Mesendoderm (in vitro differentiated cells): Measurements from ENCODE around the gene GOLGA8N.
"Not testable (repeated sequence)": the region's sequence is repeated elsewhere in the genome, so short reads cannot be mapped to it uniquely, and the experiment has no call there.

Experiments used
- DNase-seq: peaks from one replicate; pipeline ENCODE4 v3.0.0; 2013
- H2AK5ac ChIP-seq: 2 replicates; pipeline ENCODE4 v1.6.1; 2013; ENCODE audit warnings: low read length, inconsistent platforms
- H2BK120ac ChIP-seq: 2 replicates; pipeline ENCODE4 v1.6.1; 2013; ENCODE audit warnings: low read depth, mild to moderate bottlenecking, low read length, moderate library complexity, mixed read lengths
- H2BK15ac ChIP-seq: replicated peaks from 2 replicates; pipeline ENCODE4 v1.6.1; 2013; ENCODE audit warnings: low read depth, mild to moderate bottlenecking, moderate library complexity
- H2BK5ac ChIP-seq: 2 replicates; pipeline ENCODE4 v1.6.1; 2013; ENCODE audit warnings: low read length, inconsistent platforms
- H3K18ac ChIP-seq: 2 replicates; pipeline ENCODE4 v1.6.1; 2013; ENCODE audit warnings: mild to moderate bottlenecking, low read length, mixed read lengths
- H3K23ac ChIP-seq: one replicate; pipeline ENCODE4 v1.6.1; 2013; ENCODE audit warnings: low read length
- H3K27ac ChIP-seq: 2 replicates; pipeline ENCODE4 v1.5.1; 2013; ENCODE audit warnings: low read depth, mild to moderate bottlenecking, inconsistent platforms, low read length, moderate library complexity
- H3K27me3 ChIP-seq: 2 replicates; pipeline ENCODE4 v1.6.1; 2013; ENCODE audit warnings: low read length, control low read depth, mild to moderate bottlenecking, inconsistent platforms; ENCODE audit not compliant: insufficient read depth, poor library complexity
- H3K36me3 ChIP-seq: 2 replicates; pipeline ENCODE4 v1.6.1; 2013; ENCODE audit warnings: low read length, inconsistent platforms; ENCODE audit not compliant: control insufficient read depth, insufficient read depth
- H3K4ac ChIP-seq: one replicate; pipeline ENCODE4 v1.6.1; 2013; ENCODE audit warnings: low read depth, mild to moderate bottlenecking, low read length, moderate library complexity
- H3K4me1 ChIP-seq: 2 replicates; pipeline ENCODE4 v1.6.1; 2013; ENCODE audit warnings: low read depth, low read length, inconsistent platforms; ENCODE audit not compliant: control insufficient read depth
- H3K4me2 ChIP-seq: 2 replicates; pipeline ENCODE4 v1.6.1; 2013; ENCODE audit warnings: low read length
- H3K4me3 ChIP-seq: 2 replicates; pipeline ENCODE4 v1.5.1; 2013; ENCODE audit warnings: mild to moderate bottlenecking, low read length
- H3K56ac ChIP-seq: one replicate; pipeline ENCODE4 v1.6.1; 2013; ENCODE audit warnings: low read length
- H3K79me1 ChIP-seq: 2 replicates; pipeline ENCODE4 v1.6.1; 2013; ENCODE audit warnings: low read length, inconsistent platforms
- H3K79me2 ChIP-seq: 2 replicates; pipeline ENCODE4 v1.6.1; 2013; ENCODE audit warnings: mild to moderate bottlenecking, low read length; ENCODE audit not compliant: control insufficient read depth, insufficient read depth
- H3K9ac ChIP-seq: 2 replicates; pipeline ENCODE4 v1.6.1; 2013; ENCODE audit warnings: low read length, inconsistent platforms
- H4K5ac ChIP-seq: one replicate; pipeline ENCODE4 v1.6.1; 2013; ENCODE audit warnings: low read length
- H4K8ac ChIP-seq: one replicate; pipeline ENCODE4 v1.6.1; 2013; ENCODE audit warnings: low read depth, mild to moderate bottlenecking, control low read depth, low read length, moderate library complexity
- WGBS: extraction: QIAGEN DNeasy Blood & Tissue Kit; methylation state at CpG from one replicate; pipeline ENCODE4 v1.1.7; 2013; ENCODE audit warnings: low lambda C conversion rate, missing lambda C conversion rate; ENCODE audit not compliant: insufficient coverage; ENCODE audit errors: extremely low coverage; 5-methylcytosine and 5-hydroxymethylcytosine counted together

The GOLGA8N gene

GRCh38 chr15:32578482-32578881, 14.8 kb upstream of the GOLGA8N start:
- not testable (repeated sequence) for DNase-seq, H3K23ac ChIP-seq, H3K9ac ChIP-seq, H3K4ac ChIP-seq, H2BK120ac ChIP-seq, H3K4me2 ChIP-seq, H2BK15ac ChIP-seq, H3K4me1 ChIP-seq, H3K79me1 ChIP-seq, H3K36me3 ChIP-seq, H3K27ac ChIP-seq, H2AK5ac ChIP-seq, H2BK5ac ChIP-seq, H3K27me3 ChIP-seq, H4K8ac ChIP-seq, H4K5ac ChIP-seq, H3K4me3 ChIP-seq, H3K18ac ChIP-seq, H3K79me2 ChIP-seq, H3K56ac ChIP-seq
- no CpG with 5 or more reads among the region's 4 CpGs for WGBS

DNA sequence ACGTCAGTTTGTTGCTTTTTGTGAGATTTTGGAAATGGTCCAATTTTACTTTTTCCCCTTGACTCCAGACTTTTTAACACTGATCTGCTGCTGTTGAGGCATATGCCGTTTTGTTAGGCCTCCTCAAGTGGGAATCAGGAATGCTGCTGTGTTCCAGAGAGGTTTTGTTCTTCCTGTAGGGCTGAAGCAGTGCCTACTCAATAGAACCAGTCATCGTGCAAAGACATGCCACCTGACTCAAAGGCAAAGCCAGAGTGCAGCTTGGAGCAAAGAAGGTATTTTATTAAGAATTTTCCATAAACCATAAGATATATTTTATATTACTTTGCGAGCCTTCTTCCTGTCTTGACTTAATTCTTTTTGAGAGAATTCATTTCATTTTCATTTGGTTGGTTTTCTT, 7.4 kb upstream of the GOLGA8N start:
- not testable (repeated sequence) for H2BK120ac ChIP-seq, H3K4ac ChIP-seq, H2BK15ac ChIP-seq, H3K4me1 ChIP-seq, H2AK5ac ChIP-seq, H3K4me3 ChIP-seq, H4K8ac ChIP-seq, H3K79me1 ChIP-seq, H3K27ac ChIP-seq, H3K27me3 ChIP-seq, H3K9ac ChIP-seq, H4K5ac ChIP-seq, H3K79me2 ChIP-seq, H3K23ac ChIP-seq, H3K56ac ChIP-seq, H3K36me3 ChIP-seq, H3K18ac ChIP-seq, H2BK5ac ChIP-seq, DNase-seq, H3K4me2 ChIP-seq
- WGBS = no CpG with 5 or more reads among the region's 4 CpGs

- not testable (repeated sequence) for H2BK15ac ChIP-seq, H2AK5ac ChIP-seq, H3K4me3 ChIP-seq, H3K23ac ChIP-seq, H3K79me1 ChIP-seq, H3K18ac ChIP-seq, DNase-seq, H3K36me3 ChIP-seq, H3K56ac ChIP-seq, H3K4me1 ChIP-seq, H2BK5ac ChIP-seq, H3K27me3 ChIP-seq, H2BK120ac ChIP-seq, H3K27ac ChIP-seq, H4K8ac ChIP-seq, H3K4ac ChIP-seq, H3K79me2 ChIP-seq, H4K5ac ChIP-seq, H3K9ac ChIP-seq, H3K4me2 ChIP-seq
- no CpG with 5 or more reads among the region's 2 CpGs for WGBS
Measured at GRCh38 chr15:32609518-32609917, 16.3 kb downstream of the GOLGA8N start.

- H3K27ac ChIP-seq, H2AK5ac ChIP-seq, H4K8ac ChIP-seq, H3K4me3 ChIP-seq, H3K18ac ChIP-seq, H3K4ac ChIP-seq, H3K9ac ChIP-seq, H3K4me2 ChIP-seq, H2BK15ac ChIP-seq, H3K79me2 ChIP-seq, H3K27me3 ChIP-seq, H3K56ac ChIP-seq, H2BK120ac ChIP-seq, H3K23ac ChIP-seq, H3K4me1 ChIP-seq, H3K36me3 ChIP-seq, H2BK5ac ChIP-seq, H3K79me1 ChIP-seq, H4K5ac ChIP-seq: not testable (repeated sequence)
- WGBS = no CpG with 5 or more reads among the region's 3 CpGs
- DNase-seq = peak; percentile 43
Measured at GRCh38 chr15:32610719-32611118, 17.5 kb downstream of the GOLGA8N start.

- H3K27me3 ChIP-seq, H3K4me1 ChIP-seq, H2BK15ac ChIP-seq, H2BK120ac ChIP-seq, H2AK5ac ChIP-seq, H3K79me1 ChIP-seq, H3K4me3 ChIP-seq, H2BK5ac ChIP-seq, H3K36me3 ChIP-seq, H4K5ac ChIP-seq, DNase-seq, H3K4me2 ChIP-seq, H3K4ac ChIP-seq, H3K23ac ChIP-seq: not testable (repeated sequence)
- no CpG with 5 or more reads among the region's 16 CpGs for WGBS
- peak overlapping the region; percentile 68 for H3K18ac ChIP-seq
- H3K79me2 ChIP-seq = peaks cover 19% of the 10 kb centered on the region
- peak overlapping the region; percentile 77 for H3K27ac ChIP-seq
- peak overlapping the region; percentile 76 for H4K8ac ChIP-seq
- H3K56ac ChIP-seq = peak overlapping the region; percentile 83
- peak overlapping the region; percentile 52 for H3K9ac ChIP-seq
Measured at GRCh38 chr15:32614712-32615050, 21.4 kb downstream of the GOLGA8N start.

DNA sequence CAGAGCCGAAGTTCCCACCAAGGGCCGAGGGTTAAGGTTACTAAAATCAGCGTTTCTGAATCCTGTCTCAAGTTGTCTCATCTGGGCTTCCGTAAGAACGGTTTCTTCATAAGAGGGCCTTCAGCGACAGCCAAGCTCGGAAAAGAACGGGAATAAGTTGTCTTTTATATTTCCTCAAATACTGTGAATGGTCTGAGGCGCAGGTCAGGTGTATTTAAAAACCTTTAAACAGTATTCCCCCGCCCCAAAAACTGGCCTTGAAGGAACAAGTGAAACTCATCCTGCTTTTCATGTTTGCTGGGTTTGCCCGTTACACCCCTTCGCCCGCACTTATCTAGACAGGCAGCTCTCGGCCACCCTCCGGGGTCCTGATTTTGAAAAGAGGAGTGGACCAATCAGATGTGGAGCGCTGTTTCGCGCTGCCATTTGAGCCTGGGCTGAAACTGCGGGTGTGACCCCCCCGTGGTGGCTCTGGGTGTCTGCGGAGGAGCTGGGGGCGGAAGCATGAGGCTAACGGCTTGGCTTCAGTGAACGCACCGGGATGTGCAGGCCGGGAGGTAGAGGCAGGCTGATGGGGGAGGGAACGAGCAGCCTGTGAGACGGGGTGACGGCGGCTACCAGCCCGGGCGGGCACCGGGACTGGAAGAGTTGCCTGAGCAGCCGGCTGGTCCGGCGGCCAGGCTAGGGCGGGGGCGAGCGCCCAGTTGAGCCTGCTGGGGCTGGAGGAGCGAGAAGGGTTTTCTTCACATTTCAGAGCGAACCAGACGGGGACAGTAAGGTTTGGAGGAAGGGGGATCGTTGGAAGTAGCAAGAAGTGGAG, 22.0 kb downstream of the GOLGA8N start, which contains the start of gene ARHGAP11A:
ARHGAP11A (plus strand) TSS at position 454 of the 820 bp plus-strand sequence. CDS start 708 bp downstream, outside the sequence.
- not testable (repeated sequence) for H2AK5ac ChIP-seq, H4K5ac ChIP-seq, H3K27me3 ChIP-seq, H3K23ac ChIP-seq, H3K79me1 ChIP-seq, H3K4me1 ChIP-seq, H3K36me3 ChIP-seq, H2BK15ac ChIP-seq, H2BK120ac ChIP-seq, H3K4me2 ChIP-seq, H2BK5ac ChIP-seq
- peak within 1 kb of the TSS; percentile 45 for H3K4me3 ChIP-seq
- H3K4ac ChIP-seq = peak within 1 kb of the TSS; percentile 77
- H3K18ac ChIP-seq = peak within 1 kb of the TSS; percentile 68
- peak within 1 kb of the TSS; percentile 90 for H3K56ac ChIP-seq
- peak; percentile 96 for DNase-seq
- H4K8ac ChIP-seq = peak within 1 kb of the TSS; percentile 76
- no CpG with 5 or more reads among the region's 43 CpGs for WGBS
- peak within 1 kb of the TSS; percentile 77 for H3K27ac ChIP-seq
- H3K79me2 ChIP-seq = peaks cover 19% of the 10 kb centered on the region
- H3K9ac ChIP-seq = peak within 1 kb of the TSS; percentile 74
